GM18502 (cell line): ENCODE data around the gene C5AR1.
"Not testable (repeated sequence)": the region's sequence is repeated elsewhere in the genome, so short reads cannot be mapped to it uniquely, and the experiment has no call there.

Experiments used
- ATAC-seq: cut with Tn5 transposase; IDR thresholded peaks from one replicate; pipeline ENCODE4 v1.9.1; 2021; ENCODE audit warnings: mild to moderate bottlenecking; ENCODE audit not compliant: unreplicated experiment, poor library complexity

Gene C5AR1

DNA sequence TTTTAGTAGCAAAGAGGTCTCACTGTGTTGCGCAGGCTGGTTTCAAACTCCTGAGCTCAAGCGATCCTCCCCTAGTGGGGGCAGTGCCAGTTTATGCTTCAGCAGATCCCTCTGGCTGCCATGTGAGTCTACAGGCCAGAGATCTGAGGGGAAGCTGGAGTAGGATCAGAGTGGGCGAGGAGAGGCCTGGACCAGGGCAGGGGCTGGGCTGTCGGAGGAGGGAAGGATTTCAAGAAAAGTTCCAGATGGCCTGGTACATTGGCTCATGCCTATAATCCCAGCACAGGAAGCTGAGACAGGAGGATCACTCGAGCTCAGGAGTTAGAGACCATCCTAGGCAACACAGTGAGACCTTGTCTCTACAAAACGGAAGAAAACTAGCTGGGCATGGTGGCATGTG lies 49.3 kb downstream of the C5AR1 start:
- ATAC-seq: no peak

DNA sequence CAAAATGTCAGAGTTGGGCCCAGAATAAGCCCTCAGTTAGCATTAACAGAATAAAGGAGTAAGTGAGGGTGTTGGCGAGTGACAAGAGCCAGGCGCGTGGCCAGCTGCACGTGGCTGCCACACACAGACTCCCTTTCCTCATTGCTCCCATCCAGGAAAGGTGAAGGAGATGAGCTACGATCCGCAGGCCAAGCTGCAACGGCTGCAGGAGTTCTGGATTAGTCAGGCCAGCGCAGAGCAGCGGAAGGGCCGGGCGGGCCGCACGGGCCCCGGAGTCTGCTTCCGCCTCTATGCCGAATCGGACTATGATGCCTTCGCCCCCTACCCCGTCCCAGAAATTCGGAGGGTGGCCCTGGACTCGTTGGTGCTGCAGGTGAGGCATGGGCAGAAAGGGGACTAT lies 52.7 kb downstream of the C5AR1 start:
- no peak for ATAC-seq

DNA sequence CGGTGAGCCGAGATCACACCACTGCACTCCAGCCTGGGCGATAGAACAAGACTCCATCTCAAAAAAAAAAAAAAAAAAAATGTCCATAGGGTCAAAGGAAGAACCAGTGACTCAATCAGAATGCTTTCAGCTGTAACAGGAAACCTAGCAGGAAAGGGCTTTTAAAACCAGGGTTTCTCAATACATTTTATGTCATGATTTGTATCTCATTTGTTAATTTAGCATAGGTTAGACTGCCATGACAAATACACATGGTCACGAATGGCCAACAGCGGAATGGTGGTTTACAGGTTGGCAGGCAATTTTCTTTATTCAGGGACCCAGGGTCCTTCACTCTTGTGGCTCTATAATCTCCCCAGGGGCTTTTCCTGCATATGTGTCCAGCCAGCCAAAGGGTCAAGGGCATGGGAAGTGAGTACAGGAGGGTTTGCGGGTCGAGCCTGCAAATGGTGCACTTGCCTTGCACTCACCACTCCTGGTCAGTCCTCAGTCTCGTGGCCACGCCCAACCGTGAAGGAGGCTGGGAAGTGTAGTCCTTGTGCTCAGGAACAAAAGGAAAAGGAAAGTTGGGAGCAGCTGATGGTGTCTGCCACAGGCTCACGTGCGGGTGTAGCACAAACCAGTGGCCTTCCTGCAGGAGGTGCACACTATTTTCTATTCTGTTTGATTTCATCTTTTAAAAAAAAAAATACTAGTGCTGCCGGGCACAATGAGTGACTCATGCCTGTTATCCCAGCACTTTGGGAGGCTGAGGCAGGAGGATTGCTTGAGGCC lies 54.3 kb downstream of the C5AR1 start:
- ATAC-seq: no peak

DNA sequence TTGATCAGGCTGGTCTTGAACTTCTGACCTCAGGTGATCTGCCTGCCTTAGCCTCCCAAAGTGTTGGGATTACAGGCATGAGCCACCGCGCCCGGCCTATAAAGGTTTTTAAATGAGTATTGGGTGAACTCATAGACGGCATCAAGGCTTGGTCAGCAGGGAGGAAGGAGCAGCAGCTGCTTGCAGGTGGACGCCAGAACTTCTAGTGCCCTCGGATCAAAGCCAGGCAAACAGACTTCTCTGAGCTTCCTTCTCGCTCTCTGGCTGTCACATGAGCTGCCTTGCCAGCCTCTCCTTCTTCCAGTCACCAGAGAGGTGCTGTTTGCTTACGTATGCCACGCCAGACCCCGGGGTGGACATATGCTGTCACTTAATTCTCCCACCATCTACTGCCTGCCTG lies 55.8 kb downstream of the C5AR1 start:
- not testable (repeated sequence) for ATAC-seq

DNA sequence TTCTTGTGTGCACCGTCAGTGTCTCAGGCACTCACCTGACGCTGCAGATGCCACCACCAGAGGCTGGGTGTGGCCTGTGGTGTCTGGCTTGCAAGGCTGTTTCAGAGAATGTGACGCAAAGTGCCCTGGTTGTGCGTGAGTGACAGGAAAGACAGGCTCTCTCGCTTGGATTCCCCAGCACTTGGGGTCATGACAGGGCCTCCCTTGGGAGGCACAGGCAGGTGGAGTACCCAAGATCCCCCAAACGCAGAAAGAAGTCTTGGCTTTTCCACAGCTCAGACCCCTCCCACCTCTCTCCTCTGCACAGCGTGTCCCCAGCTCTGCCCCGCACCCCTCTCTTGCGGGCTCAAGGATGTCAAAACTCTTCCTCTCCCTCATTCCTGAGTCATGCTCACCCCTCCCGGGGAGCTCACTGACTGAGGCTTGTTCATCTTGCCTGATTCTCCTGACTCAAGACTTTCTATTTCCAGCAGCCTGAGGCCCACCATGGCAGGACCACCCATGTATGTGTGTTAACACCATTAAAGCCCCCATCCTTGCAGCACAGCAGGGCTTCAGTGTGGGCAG lies 60.5 kb downstream of the C5AR1 start:
- no peak for ATAC-seq

DNA sequence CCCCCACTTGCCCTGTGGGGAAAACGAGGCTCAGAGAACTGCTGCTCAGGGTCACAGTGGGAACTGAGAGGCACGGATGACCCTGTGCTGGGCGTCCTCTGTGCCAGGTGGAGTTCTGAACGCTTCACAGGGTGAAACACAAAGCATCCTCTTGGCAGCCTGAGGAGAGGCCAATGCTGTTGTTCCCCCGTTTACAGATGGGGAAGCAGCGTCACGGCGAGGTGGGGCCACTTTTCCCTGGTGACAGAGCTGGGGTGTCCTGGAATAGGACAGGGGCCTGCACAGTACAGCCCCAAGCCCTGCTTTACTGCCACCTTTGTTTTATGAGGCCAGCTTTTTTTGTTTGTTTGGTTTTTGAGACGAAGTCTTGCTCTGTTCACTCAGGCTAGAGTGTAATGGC lies 61.6 kb downstream of the C5AR1 start:
- ATAC-seq: no peak
